IPS-18c (cell line): ENCODE measurements around the gene MAB21L4.

ENCODE experiments used
- H3K4me3 ChIP-seq: 2 replicates; pipeline ENCODE4 v1.7.0; 2013; ENCODE audit warnings: low read depth, mild to moderate bottlenecking, low read length, moderate library complexity; ENCODE audit not compliant: insufficient read depth
- H3K9me3 ChIP-seq: one replicate; pipeline ENCODE4 v1.6.1; 2013; ENCODE audit warnings: mild to moderate bottlenecking, low read length, moderate library complexity; ENCODE audit not compliant: control insufficient read depth, insufficient read depth

MAB21L4 gene

GRCh38 chr2:240895656-240896388 lies at the start of gene MAB21L4:
Gene MAB21L4, minus strand, starts transcription at chr2:240896156. Its CDS starts 159 bp downstream, at chr2:240895997.
- no peak within 1 kb of the TSS for H3K4me3 ChIP-seq
- peaks cover 2% of the 10 kb centered on the region for H3K9me3 ChIP-seq

GRCh38 chr2:240936106-240936505 lies 40.1 kb upstream of the MAB21L4 start:
- Histone ChIP-seq H3K9me3 (peaks cover 3% of the 10 kb centered on the region), H3K4me3 (no peak overlapping the region)

GRCh38 chr2:240935103-240935876 lies 39.3 kb upstream of the MAB21L4 start:
- peaks cover 3% of the 10 kb centered on the region for H3K9me3 ChIP-seq
- no peak overlapping the region for H3K4me3 ChIP-seq

- no peak overlapping the region for H3K4me3 ChIP-seq
Observed at GRCh38 chr2:240934701-240935102, 38.7 kb upstream of the MAB21L4 start.

GRCh38 chr2:240933966-240934700 lies 38.2 kb upstream of the MAB21L4 start:
- no peak overlapping the region for H3K4me3 ChIP-seq
- H3K9me3 ChIP-seq: peaks cover 3% of the 10 kb centered on the region

More at GRCh38 chr2:240934701-240935102, 38.7 kb upstream of the MAB21L4 start:
- H3K9me3 ChIP-seq: peaks cover 3% of the 10 kb centered on the region

GRCh38 chr2:240933048-240933965 lies 37.4 kb upstream of the MAB21L4 start:
- H3K4me3 ChIP-seq: no peak overlapping the region

GRCh38 chr2:240932724-240933047 lies 36.7 kb upstream of the MAB21L4 start:
- Histone ChIP-seq H3K9me3 (peaks cover 3% of the 10 kb centered on the region), H3K4me3 (no peak overlapping the region)

More at GRCh38 chr2:240933048-240933965, 37.4 kb upstream of the MAB21L4 start:
- peaks cover 3% of the 10 kb centered on the region for H3K9me3 ChIP-seq

GRCh38 chr2:240932001-240932723 lies 36.2 kb upstream of the MAB21L4 start:
- Histone ChIP-seq H3K9me3 (peaks cover 3% of the 10 kb centered on the region), H3K4me3 (no peak overlapping the region)

GRCh38 chr2:240931319-240931949 lies 35.5 kb upstream of the MAB21L4 start:
- Histone ChIP-seq H3K4me3 (no peak overlapping the region), H3K9me3 (peaks cover 1% of the 10 kb centered on the region)

- Histone ChIP-seq H3K4me3 (no peak overlapping the region), H3K9me3 (no peaks in the 10 kb centered on the region)
Observed at GRCh38 chr2:240930631-240931318, 34.8 kb upstream of the MAB21L4 start.

GRCh38 chr2:240930096-240930630 lies 34.2 kb upstream of the MAB21L4 start:
- Histone ChIP-seq H3K9me3 (no peaks in the 10 kb centered on the region), H3K4me3 (no peak overlapping the region)

- no peaks in the 10 kb centered on the region for H3K9me3 ChIP-seq
- H3K4me3 ChIP-seq: no peak overlapping the region
Observed at GRCh38 chr2:240929364-240930095, 33.6 kb upstream of the MAB21L4 start.

GRCh38 chr2:240928476-240929363 lies 32.8 kb upstream of the MAB21L4 start:
- H3K4me3 ChIP-seq: no peak overlapping the region
- H3K9me3 ChIP-seq: no peaks in the 10 kb centered on the region

- Histone ChIP-seq H3K4me3 (no peak overlapping the region), H3K9me3 (no peaks in the 10 kb centered on the region)
Observed at GRCh38 chr2:240927390-240927781, 31.4 kb upstream of the MAB21L4 start.
